SK-N-SH (cell line): ENCODE results near the gene OAS2.

ENCODE experiments used
- EP300 ChIP-seq, 2 experiments: IDR thresholded peaks; 2 replicates each; pipeline versions ENCODE4 v1.4.0 to v1.6.1; 2012; ENCODE audit warnings: borderline replicate concordance in 1 of 2, low read depth in 1 of 2, low read length in 1 of 2
- EZH2phosphoT487 ChIP-seq: fragments of 200-600 bp; sonication (generic); IDR thresholded peaks from 2 replicates; pipeline ENCODE4 v1.6.1; 2017; ENCODE audit warnings: low read depth, mixed run types, mild to moderate bottlenecking, antibody characterized with exemption, moderate library complexity, borderline replicate concordance
- FOXM1 ChIP-seq: IDR thresholded peaks from 2 replicates; pipeline ENCODE4 v1.4.0; 2012; ENCODE audit warnings: low read depth, mild to moderate bottlenecking
- JUND ChIP-seq: IDR thresholded peaks from 2 replicates; pipeline ENCODE4 v1.4.0; 2012
- MXI1 ChIP-seq: IDR thresholded peaks from 2 replicates; pipeline ENCODE4 v1.6.1; 2012; ENCODE audit warnings: mild to moderate bottlenecking, low read depth, low read length, improper control_type of control experiment
- NRF1 ChIP-seq: IDR thresholded peaks from 2 replicates; pipeline ENCODE4 v1.6.1; 2012; ENCODE audit warnings: low read depth, mild to moderate bottlenecking, low read length
- POLR2AphosphoS5 ChIP-seq: IDR thresholded peaks from 2 replicates; pipeline ENCODE4 v1.6.1; 2012; ENCODE audit warnings: low read depth, low read length
- TCF12 ChIP-seq: IDR thresholded peaks from 2 replicates; pipeline ENCODE4 v1.4.0; 2012
- TF ChIP-seq, protein P1 (sequence below): fragments of 200-600 bp; sonication (generic); IDR thresholded peaks from 2 replicates; pipeline ENCODE4 v1.6.1; 2017; ENCODE audit warnings: antibody characterized with exemption, mild to moderate bottlenecking, moderate library complexity
- TF ChIP-seq, protein P2 (sequence below): IDR thresholded peaks from 2 replicates; pipeline ENCODE4 v1.4.0; 2012; ENCODE audit warnings: low read depth, borderline replicate concordance

DNA sequence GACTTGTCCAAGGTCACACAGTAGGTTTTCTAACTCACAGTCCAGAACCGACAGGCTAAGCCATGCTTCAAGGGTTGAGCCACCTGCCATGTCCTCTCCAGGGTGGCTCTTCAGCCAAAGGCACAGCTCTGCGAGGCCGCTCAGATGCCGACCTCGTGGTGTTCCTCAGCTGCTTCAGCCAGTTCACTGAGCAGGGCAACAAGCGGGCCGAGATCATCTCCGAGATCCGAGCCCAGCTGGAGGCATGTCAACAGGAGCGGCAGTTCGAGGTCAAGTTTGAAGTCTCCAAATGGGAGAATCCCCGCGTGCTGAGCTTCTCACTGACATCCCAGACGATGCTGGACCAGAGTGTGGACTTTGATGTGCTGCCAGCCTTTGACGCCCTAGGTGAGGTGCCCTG, 12.7 kb upstream of the OAS2 start:
- no peak for TF ChIP-seq JUND
- no peak for TF ChIP-seq POLR2AphosphoS5
- TF ChIP-seq NRF1 = no peak
- no peak for TF ChIP-seq EZH2phosphoT487
- TF ChIP-seq, protein P1, sequence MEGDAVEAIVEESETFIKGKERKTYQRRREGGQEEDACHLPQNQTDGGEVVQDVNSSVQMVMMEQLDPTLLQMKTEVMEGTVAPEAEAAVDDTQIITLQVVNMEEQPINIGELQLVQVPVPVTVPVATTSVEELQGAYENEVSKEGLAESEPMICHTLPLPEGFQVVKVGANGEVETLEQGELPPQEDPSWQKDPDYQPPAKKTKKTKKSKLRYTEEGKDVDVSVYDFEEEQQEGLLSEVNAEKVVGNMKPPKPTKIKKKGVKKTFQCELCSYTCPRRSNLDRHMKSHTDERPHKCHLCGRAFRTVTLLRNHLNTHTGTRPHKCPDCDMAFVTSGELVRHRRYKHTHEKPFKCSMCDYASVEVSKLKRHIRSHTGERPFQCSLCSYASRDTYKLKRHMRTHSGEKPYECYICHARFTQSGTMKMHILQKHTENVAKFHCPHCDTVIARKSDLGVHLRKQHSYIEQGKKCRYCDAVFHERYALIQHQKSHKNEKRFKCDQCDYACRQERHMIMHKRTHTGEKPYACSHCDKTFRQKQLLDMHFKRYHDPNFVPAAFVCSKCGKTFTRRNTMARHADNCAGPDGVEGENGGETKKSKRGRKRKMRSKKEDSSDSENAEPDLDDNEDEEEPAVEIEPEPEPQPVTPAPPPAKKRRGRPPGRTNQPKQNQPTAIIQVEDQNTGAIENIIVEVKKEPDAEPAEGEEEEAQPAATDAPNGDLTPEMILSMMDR = no peak
- no peak for TF ChIP-seq FOXM1
- TF ChIP-seq, protein P2, sequence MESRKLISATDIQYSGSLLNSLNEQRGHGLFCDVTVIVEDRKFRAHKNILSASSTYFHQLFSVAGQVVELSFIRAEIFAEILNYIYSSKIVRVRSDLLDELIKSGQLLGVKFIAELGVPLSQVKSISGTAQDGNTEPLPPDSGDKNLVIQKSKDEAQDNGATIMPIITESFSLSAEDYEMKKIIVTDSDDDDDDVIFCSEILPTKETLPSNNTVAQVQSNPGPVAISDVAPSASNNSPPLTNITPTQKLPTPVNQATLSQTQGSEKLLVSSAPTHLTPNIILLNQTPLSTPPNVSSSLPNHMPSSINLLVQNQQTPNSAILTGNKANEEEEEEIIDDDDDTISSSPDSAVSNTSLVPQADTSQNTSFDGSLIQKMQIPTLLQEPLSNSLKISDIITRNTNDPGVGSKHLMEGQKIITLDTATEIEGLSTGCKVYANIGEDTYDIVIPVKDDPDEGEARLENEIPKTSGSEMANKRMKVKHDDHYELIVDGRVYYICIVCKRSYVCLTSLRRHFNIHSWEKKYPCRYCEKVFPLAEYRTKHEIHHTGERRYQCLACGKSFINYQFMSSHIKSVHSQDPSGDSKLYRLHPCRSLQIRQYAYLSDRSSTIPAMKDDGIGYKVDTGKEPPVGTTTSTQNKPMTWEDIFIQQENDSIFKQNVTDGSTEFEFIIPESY = no peak
- no peak for TF ChIP-seq EP300 (IDR thresholded peaks at IDR 0.05; ENCODE audit: borderline replicate concordance in 1 of 2, low read depth in 1 of 2, low read length in 1 of 2)
- TF ChIP-seq MXI1 = no peak
- no peak for TF ChIP-seq TCF12
